Activated CD8-positive, alpha-beta memory T cell treated with anti-CD3 and anti-CD28 coated beads, Interleukin-2, amount 50 U/mL, for 1 hour (primary cell): Measurements from ENCODE around the gene CDK5R1.

Experiments
- DNase-seq: peaks from one replicate; pipeline ENCODE4 v3.0.0-alpha.2; 2020; ENCODE audit errors: extremely low read depth

Gene CDK5R1

DNA sequence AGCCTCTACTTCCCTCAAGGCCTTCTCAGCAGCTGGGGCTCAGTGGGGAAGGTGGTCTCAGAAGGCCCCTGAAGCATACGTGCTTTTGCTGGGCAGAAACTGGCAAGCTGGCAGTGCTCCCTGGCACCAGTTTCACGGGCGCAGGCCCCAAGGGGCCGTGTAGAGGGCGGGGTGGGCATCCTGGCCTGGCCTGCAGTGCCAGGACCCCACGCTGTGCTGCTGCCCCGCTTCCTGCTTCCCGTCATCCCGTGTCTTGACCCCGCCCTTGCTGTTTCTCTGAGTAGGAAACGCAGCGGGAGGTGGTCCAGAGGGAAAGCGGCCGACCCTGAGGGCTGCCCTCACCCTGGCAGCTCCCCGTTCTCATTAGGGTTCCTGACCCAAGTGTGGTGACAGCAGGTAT lies 6.8 kb downstream of the CDK5R1 start:
- DNase-seq = no peak

DNA sequence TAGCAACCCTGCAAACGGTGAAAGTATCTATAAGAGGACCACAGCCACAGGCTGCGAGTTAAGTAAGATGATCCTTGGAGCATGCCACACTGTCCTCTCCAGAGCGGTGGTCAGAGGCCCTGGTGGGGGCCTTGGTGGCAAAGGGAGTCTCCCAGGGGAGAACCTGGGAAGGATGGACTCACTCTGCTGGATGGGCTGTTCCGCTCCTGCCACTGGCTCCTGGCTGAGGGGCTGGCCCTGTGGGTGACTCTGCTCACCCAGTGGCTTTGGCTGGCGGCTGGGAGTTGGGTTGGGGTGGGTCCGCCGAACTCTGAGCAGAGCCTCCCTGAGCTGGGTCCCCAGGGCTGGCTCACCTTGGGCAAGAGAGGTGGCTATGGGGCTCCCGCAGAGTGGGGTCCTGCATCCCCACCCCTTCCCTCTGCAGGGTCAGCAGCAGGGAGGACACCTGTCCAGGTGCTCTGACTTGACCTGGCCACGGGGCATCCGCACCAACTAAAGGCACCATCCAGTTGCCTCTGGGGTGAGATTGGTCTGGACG lies 7.3 kb downstream of the CDK5R1 start:
- no peak for DNase-seq

DNA sequence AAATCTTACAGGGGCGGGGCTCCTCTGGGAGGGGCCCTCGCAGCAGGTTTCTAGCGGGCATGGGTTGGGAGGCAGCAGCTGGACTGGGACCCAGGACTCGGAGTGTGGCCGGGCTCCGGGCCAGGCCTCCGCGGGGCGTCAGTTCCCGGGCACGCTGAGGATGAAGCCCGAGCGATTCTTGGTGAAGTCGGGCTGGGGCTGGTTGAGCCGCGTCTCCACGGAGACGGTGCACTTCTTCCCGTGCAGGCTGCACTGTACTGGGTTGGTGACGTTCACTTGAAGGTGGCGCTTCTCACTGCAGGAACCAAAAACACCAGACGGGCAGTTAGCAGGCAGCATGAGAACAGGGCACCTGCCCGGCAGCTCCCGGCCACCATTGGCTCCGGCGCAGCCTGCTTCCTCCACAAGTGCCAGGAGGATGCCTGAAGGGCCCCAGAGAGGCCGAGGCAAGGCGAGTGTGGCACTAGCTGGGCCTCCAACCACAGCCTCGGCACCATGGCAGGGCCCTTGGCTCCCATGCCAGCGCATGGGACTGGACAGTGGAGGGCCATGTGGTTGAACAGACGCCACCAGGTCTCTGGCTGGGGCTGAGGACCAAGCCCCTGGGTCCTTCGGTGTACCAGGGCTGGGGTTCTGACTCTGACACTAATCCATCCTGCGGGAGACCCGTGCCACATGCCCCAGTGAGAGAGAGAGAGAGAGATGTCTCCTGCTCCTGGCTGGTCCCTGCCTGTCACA lies 8.0 kb downstream of the CDK5R1 start:
- DNase-seq = no peak

DNA sequence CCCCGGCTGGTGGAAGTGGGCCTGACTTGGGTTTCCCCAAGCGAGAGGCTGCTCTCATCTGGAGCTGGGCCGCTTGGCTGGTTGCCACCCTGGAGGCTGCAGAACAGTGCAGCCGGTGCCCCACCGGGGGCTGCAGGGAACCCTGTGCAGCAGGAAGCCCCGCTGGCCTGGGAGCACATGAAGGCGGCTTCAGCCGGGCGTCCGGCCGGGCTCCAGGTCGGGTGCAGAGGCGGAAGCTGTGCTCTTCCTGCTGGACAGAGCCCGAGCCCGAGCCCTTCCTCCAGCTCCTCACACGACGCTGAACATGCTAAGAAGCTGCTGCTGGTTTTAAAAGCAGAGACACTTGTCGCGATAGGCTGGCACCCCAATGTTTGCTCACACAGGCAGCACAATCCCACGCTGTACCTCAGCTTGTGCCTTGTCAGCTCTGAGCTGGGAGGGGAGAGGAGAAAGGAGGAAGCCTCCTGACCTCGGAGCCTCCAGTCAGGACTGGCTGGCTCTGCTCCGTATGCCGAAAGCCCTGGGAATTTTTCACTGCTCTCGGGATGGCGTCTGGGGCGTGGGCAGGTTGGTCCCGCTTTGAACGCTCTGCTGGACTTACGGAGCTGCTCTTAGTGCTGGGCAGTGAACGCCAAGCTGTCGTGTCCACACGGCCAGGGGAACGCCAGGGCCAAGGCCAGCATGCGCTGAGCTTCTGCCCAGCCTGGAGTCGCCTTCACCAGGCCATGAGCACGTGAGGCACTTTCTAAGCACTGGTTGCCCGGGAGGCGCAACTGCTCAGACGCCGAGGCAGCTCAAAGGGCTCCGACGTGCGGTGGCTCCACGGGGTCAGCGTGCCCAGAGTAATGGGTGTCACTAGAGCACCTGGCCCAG lies 8.8 kb downstream of the CDK5R1 start:
- no peak for DNase-seq

DNA sequence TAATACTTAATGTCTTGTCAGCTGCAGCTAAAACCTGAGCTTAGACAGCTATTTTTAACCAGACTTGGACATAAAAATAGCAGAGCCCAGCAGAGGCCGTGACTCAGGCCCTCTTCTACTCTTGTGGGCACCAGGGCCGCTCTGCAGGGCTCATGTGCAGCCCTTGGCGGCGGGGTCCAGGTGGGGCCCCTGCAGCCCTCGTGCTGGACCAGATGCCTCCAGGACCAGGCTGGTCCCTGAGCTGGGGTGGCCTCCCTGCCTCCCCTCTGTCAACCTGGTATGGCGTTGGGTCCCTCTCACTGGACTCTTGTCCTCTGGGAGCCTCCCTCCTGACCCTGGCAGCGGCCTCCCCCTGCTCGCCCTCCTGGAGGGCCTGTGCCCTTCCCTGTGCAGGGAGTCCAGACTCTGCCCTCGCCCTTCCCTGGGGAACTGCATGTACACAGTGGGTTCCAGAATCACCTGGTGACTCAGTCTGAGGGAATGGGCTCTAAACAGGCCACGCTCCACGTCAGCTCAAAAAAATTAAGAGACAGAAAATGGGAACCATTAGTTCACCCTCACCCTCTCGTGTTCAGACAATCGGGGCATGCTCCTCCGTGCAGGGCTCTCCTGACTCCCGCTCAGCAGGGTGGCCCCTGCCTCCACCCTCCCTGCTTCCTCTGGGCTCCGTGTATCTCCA lies 9.7 kb downstream of the CDK5R1 start:
- DNase-seq = no peak

DNA sequence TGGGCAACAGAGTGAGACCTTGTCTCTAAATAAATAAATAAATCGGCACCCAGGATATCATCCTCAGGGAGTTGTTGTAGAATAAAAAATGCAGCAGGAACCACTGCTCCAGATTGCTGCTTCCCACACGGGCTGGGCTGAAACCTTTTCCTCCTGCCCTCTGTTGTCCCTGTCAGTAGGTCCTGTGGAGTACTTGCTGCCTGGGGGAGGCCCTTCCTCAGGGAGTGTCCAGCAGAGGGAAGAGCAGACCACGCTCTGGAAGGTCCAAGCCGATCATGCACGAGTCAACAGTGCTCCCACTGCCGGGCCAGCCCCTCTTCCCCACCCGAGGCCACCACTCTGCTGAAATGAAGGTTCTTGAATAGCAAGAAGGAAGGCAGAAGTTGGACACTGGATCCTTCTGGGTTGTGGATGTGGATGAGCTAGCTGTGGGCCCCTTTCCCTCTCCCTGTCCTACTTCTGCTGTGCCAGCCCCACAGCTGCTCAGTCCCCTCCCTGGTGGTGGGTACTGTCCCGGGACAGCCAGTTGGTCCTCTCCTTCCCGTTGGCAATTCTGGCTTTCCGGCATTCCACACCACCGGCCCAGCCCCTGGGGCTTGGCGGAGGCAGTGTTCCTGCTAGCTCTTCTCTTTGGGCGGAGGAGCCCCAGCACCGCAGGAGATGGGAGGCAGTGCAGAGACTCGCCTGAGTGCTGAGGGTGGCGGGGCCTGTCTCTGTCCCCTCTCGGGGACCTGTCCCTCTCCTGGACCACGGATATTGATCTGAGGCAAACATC lies 10.8 kb downstream of the CDK5R1 start:
- no peak for DNase-seq

DNA sequence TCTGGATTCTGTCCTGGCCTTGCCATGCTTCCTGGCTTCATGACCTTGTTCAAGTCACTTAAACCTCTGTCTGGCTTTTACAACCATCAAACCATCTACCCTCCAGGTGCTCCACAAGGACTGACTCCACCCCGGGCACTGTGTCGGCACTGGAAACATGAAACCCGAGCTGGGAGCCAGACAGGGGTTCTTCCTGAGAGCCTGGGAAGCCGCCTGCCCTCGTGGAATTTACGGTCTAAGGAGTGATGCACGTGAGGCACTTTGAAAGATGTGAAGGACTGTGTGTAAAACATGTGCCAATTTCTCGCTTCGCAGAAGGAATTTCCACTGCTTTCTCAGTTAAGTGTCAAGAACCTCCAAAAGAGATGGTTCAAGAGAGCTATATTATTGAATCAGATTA lies 11.6 kb downstream of the CDK5R1 start:
- no peak for DNase-seq

DNA sequence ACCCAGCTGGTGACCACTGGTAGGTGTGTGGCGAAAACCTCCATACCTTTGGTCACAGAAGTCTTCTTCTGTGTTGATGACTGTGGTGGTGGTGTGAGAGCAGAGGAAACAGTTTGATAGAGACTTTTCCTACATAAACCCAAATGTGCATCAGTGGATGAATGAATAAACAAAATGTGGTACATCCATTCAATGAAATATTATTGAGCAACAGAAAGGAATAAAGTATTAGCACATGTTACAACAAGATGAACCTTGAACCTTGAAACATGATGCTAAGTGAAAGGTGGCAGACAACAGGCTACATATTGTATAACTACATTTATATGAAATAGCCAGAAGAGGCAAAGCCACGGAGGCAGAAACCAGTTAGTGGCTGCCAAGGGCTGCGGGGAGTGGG lies 15.2 kb downstream of the CDK5R1 start:
- DNase-seq = no peak

DNA sequence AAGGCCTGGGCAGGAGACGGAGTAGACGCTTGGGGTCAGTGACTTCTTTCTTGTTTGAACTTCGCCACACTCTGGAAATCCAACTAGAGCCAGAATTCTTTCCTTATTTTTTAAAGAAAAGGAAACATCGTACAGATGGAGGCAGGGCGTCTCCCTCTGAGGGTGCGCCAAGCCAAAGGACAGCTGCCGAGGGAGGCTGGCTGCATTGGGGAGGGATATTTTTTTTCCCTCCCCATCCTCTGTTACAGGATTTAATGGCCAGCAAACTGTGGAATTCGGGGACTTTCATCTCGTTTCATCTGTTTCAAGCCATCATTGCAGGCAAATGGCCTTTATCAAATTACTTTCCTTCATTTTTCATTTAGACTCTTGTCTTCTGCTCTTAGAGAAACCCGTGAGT lies 15.9 kb downstream of the CDK5R1 start:
- DNase-seq = no peak

DNA sequence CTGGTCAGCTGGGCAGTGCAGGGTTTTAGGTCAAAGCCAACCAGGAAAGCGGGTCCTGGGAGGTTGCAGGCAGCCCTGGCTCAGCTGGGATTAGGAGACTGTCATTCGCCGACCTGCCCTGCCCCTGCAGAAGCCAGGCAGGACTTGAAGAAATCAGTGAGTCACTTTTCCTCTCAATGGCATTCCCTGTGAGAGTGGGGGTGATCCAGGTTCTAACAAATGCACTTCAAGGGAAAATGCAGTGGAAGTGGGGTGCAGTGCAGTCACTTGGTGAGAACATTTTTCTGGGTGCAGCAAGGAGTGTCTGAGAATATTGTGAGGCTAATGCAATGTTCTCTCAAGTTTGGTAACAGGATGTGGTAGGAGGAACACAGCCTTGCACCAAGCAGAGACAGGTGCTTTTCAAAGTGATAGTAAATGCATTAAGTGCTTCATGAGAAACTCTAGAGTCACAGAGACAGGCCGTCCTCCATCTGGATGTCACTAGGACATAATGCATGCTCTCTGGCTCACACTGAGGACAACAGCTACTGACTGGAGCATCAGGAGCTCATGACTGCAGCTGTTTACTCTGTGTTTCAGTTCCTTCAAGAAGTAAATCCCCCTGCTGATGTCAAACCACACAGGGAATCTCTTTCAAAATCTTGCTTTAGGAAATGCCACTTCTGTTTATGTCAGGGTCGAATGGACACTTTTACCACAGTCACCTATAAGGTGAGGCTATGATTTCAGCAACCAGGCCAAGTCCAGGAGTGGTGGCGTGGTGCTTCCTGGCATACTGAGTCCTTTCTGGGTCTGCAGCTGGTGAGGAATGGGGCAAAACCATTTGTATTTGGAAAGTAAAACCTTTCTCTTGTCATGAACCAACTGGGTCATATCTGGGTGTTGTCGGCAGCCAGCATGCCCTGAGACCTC lies 16.7 kb downstream of the CDK5R1 start:
- DNase-seq = no peak

DNA sequence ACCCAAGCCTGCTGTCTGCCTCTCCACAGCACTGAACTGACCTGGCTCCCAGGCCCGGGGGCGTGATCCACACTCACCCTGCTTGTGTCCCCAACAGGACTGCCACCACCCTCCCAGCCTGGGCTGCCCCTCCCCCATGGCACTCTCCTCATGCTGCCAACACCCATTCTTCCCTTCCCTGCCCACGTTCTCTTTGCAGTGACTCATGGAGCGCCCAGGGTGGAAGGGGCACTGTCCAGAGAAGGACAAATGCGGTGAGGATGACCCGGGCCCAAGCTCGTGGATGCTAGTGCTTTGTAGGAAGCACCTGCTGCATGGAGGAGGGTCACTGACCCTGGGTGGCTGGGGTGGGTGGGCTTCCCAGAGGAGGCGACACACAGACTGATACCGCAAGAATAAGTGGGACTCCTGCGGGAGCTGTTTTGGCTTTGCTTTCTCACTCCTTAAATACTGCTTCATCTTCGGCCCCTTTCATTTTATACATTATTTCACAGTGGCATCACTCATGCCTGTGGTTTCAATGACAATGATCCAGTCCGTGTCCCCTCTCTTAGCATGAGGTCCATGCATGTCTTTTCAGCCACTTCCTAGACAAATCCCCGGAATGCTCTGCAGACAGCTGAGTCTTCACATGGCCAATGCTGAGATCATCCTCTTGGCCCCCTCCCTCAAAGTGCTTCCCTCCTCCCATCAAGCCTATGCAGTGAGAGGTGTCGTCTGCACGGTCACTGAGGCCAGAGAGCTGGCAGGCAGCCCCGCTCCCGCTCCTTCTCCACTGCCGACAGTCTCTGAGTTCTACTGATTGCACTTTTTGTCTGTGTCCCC lies 17.6 kb downstream of the CDK5R1 start:
- no peak for DNase-seq

DNA sequence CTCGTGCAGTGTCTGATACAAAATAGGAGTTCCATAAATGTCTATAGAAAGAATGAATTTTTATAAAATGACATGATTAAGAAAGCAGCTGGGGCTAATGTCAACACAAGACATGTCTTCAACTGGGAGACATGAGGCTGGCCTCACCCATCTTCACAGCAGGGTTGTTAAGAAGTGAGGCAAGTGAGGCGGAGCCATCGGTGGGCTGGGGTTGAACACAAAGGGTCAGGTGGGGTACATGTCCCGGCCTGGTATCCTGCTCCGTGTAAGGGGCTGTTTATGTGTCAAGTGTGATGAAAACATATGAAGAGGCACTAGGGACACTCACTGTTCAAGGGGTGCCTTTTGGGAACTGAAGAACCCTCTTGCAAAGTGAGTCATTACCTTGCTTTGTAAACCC lies 22.1 kb downstream of the CDK5R1 start:
- DNase-seq = no peak

DNA sequence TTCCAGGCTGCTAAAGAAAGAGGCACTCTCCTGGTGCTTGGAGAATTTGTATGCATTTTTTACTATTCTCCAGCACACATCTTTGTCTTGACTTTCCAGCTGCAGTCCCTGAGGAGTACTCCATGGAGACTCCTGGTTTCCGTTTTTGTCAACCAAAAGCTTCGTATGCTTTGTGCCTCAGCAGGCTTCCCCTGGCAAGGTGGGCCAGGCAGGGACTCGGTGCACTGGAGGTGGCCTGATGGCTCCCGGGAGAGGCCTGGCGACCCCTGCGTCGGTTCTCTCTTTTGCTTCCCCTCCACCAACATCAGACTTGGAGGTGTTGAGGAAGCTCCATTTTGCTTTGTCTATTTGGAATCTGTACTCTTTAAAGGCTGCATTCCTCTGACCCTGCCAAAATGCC lies 23.7 kb downstream of the CDK5R1 start:
- DNase-seq = no peak

DNA sequence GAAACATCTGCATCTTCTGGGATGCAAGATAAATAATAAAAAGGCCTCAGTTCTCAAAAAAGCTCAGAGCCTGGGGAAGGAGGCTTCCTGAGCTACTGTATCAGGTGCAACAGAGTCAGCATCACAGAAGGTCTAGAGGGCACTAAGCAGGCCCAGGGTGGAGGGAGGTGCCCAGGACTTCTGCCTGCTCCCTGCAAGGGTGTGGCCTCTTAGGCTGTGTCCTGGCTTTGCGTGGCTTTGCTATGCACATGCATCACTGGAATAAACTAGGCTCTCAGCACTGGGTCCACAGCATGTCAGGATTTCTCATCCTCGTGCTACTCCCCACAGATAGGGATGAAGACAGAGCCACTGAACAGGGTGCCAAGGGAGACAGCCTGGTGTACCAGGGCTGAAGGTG lies 25.5 kb downstream of the CDK5R1 start:
- no peak for DNase-seq

DNA sequence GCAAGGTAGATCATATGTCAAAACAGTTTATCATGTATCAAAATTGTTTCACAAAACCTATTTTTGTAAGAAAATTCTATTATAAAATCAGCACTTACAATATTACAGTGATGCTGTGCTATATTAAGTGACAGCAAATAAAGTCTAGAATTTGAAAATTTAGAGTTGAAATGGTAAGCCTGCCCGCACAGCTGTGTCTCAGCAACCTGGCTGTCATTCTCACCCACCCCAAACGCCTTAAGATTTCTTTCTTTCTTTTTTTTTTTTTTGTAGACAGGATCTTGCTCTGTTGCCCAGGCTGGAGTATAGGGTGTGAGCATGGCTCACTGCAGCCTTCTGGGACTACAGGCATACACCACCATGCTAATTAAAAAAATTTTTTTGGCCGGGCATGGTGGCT lies 26.8 kb downstream of the CDK5R1 start:
- DNase-seq = no peak

DNA sequence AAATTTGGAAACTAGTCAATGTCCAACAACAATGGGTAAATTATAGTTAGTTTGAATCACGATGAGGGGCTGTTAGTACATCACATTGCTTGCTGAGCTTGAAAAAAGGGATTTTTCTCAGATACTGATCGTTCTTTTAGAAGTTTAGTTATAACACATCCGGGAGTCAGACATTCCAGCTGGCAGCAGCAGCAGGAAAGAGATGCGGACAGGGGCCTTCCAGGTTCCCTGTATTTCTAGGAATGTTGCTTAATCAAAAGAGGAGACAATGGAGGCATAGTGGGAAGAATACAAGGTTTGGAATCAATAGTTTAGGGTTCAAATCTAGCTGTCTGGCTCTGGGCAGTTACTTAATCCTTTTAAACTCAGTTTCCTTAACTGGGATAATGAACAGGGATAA lies 27.8 kb downstream of the CDK5R1 start:
- no peak for DNase-seq

DNA sequence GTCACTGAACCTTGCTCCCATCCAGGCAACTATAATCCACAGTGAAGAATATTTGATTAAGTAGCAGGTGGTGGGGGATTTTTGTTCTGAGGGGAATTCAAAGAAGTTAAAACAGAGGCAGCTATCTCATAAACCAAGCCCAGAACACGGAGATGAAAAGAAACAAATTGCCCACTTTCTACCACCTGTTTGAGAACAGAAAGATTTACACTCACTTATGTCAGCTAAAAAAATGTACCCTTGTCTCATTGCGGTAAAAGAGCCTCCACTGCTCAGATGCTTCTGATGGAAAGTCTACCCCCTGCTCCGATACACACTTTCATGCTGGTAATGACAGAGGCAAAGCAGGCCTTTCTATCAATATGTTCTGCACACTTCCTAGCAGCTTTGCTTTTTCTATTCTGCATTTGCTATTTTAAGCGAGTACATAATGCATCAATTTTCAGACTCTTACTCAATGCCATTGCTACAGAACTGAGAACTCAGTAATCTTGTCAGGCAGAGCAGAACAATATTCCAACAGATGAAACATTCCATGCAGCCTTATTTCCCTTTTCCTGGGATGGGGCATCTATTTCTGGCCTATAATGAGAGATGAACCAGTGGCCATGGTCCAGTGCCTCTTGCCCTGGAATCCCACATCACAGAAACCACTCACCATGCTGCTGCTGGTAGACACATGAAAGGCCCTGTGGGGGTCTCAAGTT lies 29.0 kb downstream of the CDK5R1 start:
- DNase-seq = no peak

DNA sequence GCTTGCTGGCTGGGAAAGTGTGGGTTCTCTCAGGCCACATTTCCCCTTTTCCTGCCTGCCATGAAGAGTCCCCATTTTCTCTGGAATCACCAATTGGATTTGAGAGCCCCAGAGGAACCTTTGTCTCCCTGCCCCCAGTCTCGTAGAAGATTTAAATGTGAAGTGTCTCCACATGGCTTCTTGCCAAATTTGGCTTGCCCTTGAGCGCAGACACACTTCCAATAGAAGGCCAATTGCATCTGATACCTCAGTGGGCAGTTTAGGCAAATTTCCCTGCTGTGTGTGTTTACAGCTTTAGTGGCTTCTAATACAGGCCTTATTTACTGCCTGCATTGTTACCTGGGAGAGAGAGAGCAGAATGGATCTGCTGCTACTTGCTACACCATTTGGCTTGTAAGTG lies 29.7 kb downstream of the CDK5R1 start:
- DNase-seq = no peak
